SJCRH30 (cell line): ENCODE data around the gene TLL2. TPM values are rescaled to one million over a fixed set of nuclear protein-coding genes. Genes with fewer than 3 reads are reported as not detected.

Source experiments
- DNase-seq, 2 experiments: peaks; one replicate each; pipeline ENCODE4 v3.0.0-alpha.2; 2015 to 2020
- H3K27ac ChIP-seq: fragments of 250-450 bp; sonication (Bioruptor Pico); 2 replicates; pipeline ENCODE4 v1.5.1; 2020; ENCODE audit warnings: mild to moderate bottlenecking, moderate library complexity
- H3K27me3 ChIP-seq: fragments of 250-450 bp; sonication (Bioruptor Pico); 2 replicates; pipeline ENCODE4 v1.5.1; 2020; ENCODE audit warnings: mild to moderate bottlenecking, moderate library complexity
- H3K36me3 ChIP-seq: fragments of 250-450 bp; sonication (Bioruptor Pico); 2 replicates; pipeline ENCODE4 v1.5.1; 2020; ENCODE audit warnings: mild to moderate bottlenecking, moderate library complexity
- H3K4me1 ChIP-seq: fragments of 250-450 bp; sonication (Bioruptor Pico); 2 replicates; pipeline ENCODE4 v1.5.1; 2020; ENCODE audit warnings: mild to moderate bottlenecking, moderate library complexity
- H3K4me3 ChIP-seq: fragments of 250-450 bp; sonication (Bioruptor Pico); 2 replicates; pipeline ENCODE4 v1.5.1; 2020; ENCODE audit warnings: mild to moderate bottlenecking, moderate library complexity
- H3K9me3 ChIP-seq: fragments of 250-450 bp; sonication (Bioruptor Pico); replicated peaks from 2 replicates; pipeline ENCODE4 v1.5.1; 2020; ENCODE audit warnings: mild to moderate bottlenecking, moderate library complexity
- total RNA-seq: library from RNA; depleted of rRNA; stranded (reverse); fragments of >200 nt; shearing (Covaris generic); gene quantifications from 2 replicates; pipeline ENCODE4 v1.2.3, GENCODE V29; 2014

The TLL2 gene
- total RNA-seq, 1 experiment from 2014 or later, result 9.2 TPM

GRCh38 chr10:96366508-96366907 lies 147.2 kb downstream of the TLL2 start:
- no peaks in the 10 kb centered on the region for H3K27me3 ChIP-seq
- H3K4me3 ChIP-seq, result no peak overlapping the region
- no peaks in the 10 kb centered on the region for H3K4me1 ChIP-seq
- H3K9me3 ChIP-seq, result no peaks in the 10 kb centered on the region
- no peaks in the 10 kb centered on the region for H3K36me3 ChIP-seq
- no peak for DNase-seq
- H3K27ac ChIP-seq, result no peak overlapping the region

DNA sequence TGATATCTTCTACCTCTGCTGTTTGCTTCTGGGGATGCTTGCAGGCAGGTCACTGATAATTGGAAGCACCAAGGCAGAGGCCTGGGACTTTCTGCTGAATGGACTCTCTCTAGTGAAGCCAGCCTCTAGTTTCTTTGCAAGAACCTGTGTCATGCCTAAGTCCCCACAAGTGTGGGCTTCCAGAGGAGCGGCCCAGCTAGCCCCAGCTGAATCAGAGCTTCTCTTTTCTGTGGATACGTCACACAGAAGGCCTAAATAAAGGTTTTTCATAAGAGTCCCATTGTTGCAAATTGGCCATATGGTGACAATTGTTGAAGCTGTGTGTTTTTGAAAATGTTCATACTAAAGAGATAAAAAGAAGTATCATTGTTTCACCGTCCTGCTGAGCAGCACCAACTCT lies 148.2 kb downstream of the TLL2 start:
- Histone ChIP-seq H3K4me1 (no peaks in the 10 kb centered on the region), H3K9me3 (no peaks in the 10 kb centered on the region), H3K4me3 (no peak overlapping the region), H3K27me3 (no peaks in the 10 kb centered on the region), H3K36me3 (no peaks in the 10 kb centered on the region), H3K27ac (no peak overlapping the region)
- no peak for DNase-seq

DNA sequence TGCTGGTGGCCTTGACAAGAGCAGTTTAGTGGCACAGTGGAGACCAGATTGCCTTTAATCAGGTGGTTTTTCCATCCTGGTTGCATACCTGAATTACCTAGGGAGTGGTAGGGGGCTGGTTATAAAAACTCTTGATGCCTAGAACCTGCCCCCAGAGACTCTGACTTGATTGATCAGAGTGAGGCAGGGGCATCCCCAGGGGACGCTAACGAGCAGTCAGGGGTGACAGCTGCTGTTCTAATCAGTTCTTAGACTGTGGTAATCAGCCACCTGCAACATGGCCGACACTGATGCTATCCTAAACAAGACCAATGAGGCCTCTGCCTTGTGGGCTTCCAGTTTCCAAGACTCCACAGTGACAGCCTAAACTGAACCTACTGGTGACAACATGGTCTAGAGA lies 153.0 kb downstream of the TLL2 start:
- Histone ChIP-seq H3K4me3 (no peak overlapping the region), H3K9me3 (no peaks in the 10 kb centered on the region), H3K4me1 (no peaks in the 10 kb centered on the region), H3K27ac (no peak overlapping the region), H3K27me3 (no peaks in the 10 kb centered on the region), H3K36me3 (no peaks in the 10 kb centered on the region)
- no peak for DNase-seq

DNA sequence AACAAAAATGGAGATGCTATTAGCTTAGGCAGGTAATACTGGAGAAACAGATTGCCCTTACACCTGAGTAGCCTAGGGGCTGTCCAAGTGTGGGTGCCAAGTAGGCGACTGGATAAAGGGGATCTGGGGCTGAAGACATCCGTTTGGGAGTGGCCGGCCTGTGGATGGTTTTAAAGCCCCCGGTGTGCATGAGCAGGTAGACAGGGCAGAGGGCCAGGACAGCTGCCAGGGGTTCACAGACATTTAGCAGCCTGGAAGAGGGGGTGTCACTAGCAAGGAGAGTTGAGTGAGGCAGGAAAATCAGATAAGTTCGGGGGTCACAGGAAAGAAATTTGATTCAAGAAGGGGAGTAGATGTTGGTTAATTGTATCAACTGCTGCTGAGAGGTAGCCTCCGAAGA lies 153.4 kb downstream of the TLL2 start:
- no peaks in the 10 kb centered on the region for H3K4me1 ChIP-seq
- DNase-seq, result no peak
- H3K36me3 ChIP-seq, result no peaks in the 10 kb centered on the region
- no peaks in the 10 kb centered on the region for H3K9me3 ChIP-seq
- no peak overlapping the region for H3K4me3 ChIP-seq
- H3K27ac ChIP-seq, result no peak overlapping the region
- H3K27me3 ChIP-seq, result no peaks in the 10 kb centered on the region

GRCh38 chr10:96359616-96360015 lies 154.1 kb downstream of the TLL2 start:
- no peaks in the 10 kb centered on the region for H3K4me1 ChIP-seq
- H3K36me3 ChIP-seq, result no peaks in the 10 kb centered on the region
- H3K9me3 ChIP-seq, result no peaks in the 10 kb centered on the region
- H3K4me3 ChIP-seq, result no peak overlapping the region
- H3K27me3 ChIP-seq, result no peaks in the 10 kb centered on the region
- DNase-seq, result no peak
- no peak overlapping the region for H3K27ac ChIP-seq

- no peaks in the 10 kb centered on the region for H3K4me1 ChIP-seq
- no peaks in the 10 kb centered on the region for H3K27me3 ChIP-seq
- no peak within 1 kb of the TSS for H3K27ac ChIP-seq
- H3K4me3 ChIP-seq, result no peak within 1 kb of the TSS
- H3K9me3 ChIP-seq, result no peaks in the 10 kb centered on the region
- DNase-seq, result no peak
- no peaks in the 10 kb centered on the region for H3K36me3 ChIP-seq
Observed at GRCh38 chr10:96358851-96359540, 154.7 kb downstream of the TLL2 start, which contains the start of gene OPALIN. Gene OPALIN (minus strand): TSS chr10:96359002. CDS start chr10:96358896, 106 bp downstream.

- no peaks in the 10 kb centered on the region for H3K9me3 ChIP-seq
- DNase-seq, result no peak
- H3K4me1 ChIP-seq, result no peaks in the 10 kb centered on the region
- no peaks in the 10 kb centered on the region for H3K36me3 ChIP-seq
- no peak overlapping the region for H3K4me3 ChIP-seq
- no peak overlapping the region for H3K27ac ChIP-seq
- no peaks in the 10 kb centered on the region for H3K27me3 ChIP-seq
Observed at GRCh38 chr10:96357038-96357620, 156.6 kb downstream of the TLL2 start.

DNA sequence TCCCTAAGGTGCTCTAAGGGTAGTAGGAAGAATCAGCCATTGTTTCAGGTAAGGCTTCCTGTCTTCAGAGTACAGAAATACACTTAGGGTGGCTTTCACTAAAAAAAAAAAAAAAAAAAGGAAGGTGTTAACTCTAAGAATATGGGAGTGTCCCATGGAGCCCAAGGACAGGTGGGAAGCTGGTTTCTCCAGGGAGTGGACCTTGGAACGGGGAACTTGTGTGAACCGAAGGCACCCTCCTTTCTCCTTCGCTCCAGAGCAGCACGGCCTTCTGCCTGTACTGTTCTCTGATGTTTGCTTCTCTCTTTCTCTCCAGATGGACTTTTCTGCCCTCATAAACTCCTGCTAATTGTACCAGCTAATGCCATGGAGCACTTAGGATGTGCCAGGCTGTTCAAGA lies 161.1 kb downstream of the TLL2 start:
- Histone ChIP-seq H3K27me3 (no peaks in the 10 kb centered on the region), H3K9me3 (no peaks in the 10 kb centered on the region), H3K27ac (no peak overlapping the region), H3K4me1 (no peaks in the 10 kb centered on the region), H3K36me3 (no peaks in the 10 kb centered on the region), H3K4me3 (no peak overlapping the region)
- no peak for DNase-seq

DNA sequence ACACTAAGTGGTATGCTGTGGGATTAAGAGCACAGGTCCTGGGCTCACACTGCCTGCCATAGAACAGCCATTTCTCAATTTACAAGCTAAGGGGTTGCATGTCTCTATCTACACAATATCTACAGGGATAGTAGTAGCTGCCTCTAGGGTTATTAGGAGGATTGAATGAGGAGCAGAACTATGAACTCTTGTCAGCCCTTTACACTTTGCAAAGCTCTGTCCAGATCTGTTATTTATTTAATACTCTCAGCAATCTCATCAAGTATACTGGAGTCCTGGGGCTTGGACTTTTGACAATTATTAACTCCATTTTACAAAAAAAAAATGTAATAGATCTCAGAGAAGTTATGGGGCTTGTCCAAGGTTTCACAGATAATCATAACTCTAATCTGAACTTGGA lies 161.7 kb downstream of the TLL2 start:
- Histone ChIP-seq H3K27ac (no peak overlapping the region), H3K4me1 (no peaks in the 10 kb centered on the region), H3K9me3 (no peaks in the 10 kb centered on the region), H3K27me3 (no peaks in the 10 kb centered on the region), H3K36me3 (no peaks in the 10 kb centered on the region), H3K4me3 (no peak overlapping the region)
- DNase-seq, result no peak

DNA sequence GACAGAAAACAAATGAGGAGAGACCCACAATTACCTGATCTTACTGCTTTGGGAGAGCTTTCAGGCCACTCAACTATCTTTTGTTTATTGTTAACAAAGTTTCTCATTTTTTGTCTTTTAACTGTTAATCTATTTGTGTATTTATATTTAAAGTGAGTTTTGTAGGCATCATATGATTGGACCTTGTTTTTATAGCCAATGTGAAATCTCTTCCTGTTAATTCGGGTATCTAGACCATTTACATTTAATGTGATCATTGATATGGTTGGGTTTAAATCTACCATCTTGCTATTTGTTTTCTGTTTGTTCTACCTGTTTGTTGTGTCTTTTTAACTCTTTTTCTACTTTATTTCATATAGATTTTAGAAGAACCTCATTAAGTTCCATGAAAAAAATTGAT lies 167.4 kb downstream of the TLL2 start:
- Histone ChIP-seq H3K27ac (no peak overlapping the region), H3K9me3 (0 out of 2 replicates have a peak, but pooled peaks cover 5% of the 10 kb centered on the region), H3K4me3 (no peak overlapping the region), H3K36me3 (no peaks in the 10 kb centered on the region), H3K27me3 (no peaks in the 10 kb centered on the region), H3K4me1 (no peaks in the 10 kb centered on the region)
- no peak for DNase-seq

GRCh38 chr10:96345222-96345621 lies 168.5 kb downstream of the TLL2 start:
- Histone ChIP-seq H3K27ac (no peak overlapping the region), H3K9me3 (0 out of 2 replicates have a peak, but pooled peaks cover 5% of the 10 kb centered on the region), H3K27me3 (no peaks in the 10 kb centered on the region), H3K36me3 (no peaks in the 10 kb centered on the region), H3K4me3 (no peak overlapping the region), H3K4me1 (no peaks in the 10 kb centered on the region)
- DNase-seq, result no peak

DNA sequence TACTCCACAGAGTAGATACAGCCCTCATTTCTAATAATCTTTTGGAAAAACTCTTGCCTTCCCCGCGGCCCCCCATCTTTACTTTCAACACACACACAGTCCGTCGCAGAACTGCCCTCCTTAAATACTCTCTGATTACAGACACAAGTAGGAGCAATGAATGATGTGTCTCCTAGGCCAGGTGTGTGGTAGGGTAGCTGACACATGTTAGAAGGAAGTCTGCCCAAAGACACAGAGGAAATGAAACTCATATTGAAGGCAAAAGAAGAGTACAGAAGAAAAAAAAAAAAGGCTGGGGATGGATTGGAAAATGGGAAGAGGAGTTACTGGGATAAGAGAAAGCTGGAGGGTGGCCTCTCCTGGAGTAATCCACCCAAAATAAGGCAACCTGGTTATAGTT lies 169.5 kb downstream of the TLL2 start:
- Histone ChIP-seq H3K27ac (no peak overlapping the region), H3K27me3 (no peaks in the 10 kb centered on the region), H3K4me3 (no peak overlapping the region), H3K9me3 (0 out of 2 replicates have a peak, but pooled peaks cover 5% of the 10 kb centered on the region), H3K4me1 (no peaks in the 10 kb centered on the region), H3K36me3 (no peaks in the 10 kb centered on the region)
- DNase-seq, result no peak

- Histone ChIP-seq H3K4me3 (no peak overlapping the region), H3K36me3 (no peaks in the 10 kb centered on the region), H3K4me1 (no peaks in the 10 kb centered on the region), H3K27ac (no peak overlapping the region), H3K27me3 (no peaks in the 10 kb centered on the region), H3K9me3 (0 out of 2 replicates have a peak, but pooled peaks cover 5% of the 10 kb centered on the region)
- no peak for DNase-seq
Observed at GRCh38 chr10:96342402-96342801, 171.3 kb downstream of the TLL2 start.

DNA sequence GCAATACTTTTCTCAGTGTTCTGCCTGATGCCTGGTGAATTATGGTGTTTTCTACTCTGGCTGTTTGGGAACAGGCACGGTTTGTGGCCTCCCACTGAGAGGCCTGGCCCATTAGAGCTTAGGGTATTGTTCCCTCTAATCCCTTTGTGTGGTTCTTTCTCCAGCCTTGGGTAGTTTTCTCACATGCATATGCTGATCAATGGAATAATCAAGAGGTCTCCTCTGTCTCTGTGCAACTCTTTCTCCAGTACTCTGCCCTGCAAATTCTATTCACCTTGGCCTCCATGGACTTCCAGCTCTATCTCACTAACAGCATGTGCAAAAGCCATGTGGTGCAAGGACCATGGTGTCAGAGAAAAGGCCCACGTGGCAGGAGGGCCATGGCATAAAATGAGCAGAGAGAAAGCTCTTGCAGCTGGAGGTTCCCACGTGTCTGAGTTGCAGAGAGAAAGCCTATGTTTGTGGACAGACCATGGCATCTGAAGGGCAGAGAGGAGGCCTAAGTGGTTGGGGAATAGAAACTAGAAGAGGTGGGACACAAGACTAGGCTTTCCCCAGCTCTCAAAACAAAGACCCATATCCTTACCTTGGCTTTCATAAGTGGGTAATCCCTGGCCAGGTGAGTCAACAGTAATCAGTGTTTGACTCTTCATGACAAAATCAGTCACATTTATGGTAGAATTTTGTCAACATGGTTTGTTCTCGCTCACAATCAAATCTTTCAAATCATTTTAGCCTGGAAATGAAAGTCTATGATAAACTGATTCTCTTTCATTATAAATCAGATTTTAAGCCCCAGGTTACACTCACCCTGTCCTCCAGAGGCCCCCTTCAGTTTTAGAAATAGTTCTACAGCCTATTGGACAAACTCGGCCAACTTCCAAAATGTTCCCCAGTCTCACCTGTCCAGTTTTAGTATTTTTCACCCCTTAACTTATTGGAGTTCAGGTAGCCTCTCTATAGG lies 172.2 kb downstream of the TLL2 start:
- no peak overlapping the region for H3K4me3 ChIP-seq
- H3K4me1 ChIP-seq, result no peaks in the 10 kb centered on the region
- no peaks in the 10 kb centered on the region for H3K27me3 ChIP-seq
- no peak overlapping the region for H3K27ac ChIP-seq
- H3K9me3 ChIP-seq, result 0 out of 2 replicates have a peak, but pooled peaks cover 5% of the 10 kb centered on the region
- no peaks in the 10 kb centered on the region for H3K36me3 ChIP-seq
- DNase-seq, result no peak
